WTC11 (cell line): ENCODE measurements around the gene DCTN5. TPM values are rescaled to one million over a fixed set of nuclear protein-coding genes. Genes with fewer than 3 reads are reported as not detected.
A peak's percentile ranks its signal among the peaks of the same experiment; 100 is the strongest.

Source experiments
- ATF1 ChIP-seq: sonication (generic); formaldehyde crosslinking; IDR thresholded peaks from 2 replicates; pipeline ENCODE4 v1.8.1; 2023; ENCODE audit warnings: mild to moderate bottlenecking, moderate library complexity, missing genetic modification reagents
- ESRRA ChIP-seq: sonication (generic); formaldehyde crosslinking; IDR thresholded peaks from 2 replicates; pipeline ENCODE4 v1.8.1; 2022; ENCODE audit warnings: mild to moderate bottlenecking, missing genetic modification reagents, borderline replicate concordance
- FOXJ3 ChIP-seq: sonication (generic); formaldehyde crosslinking; IDR thresholded peaks from 2 replicates; pipeline ENCODE4 v1.9.0; 2021; ENCODE audit warnings: missing genetic modification reagents, mild to moderate bottlenecking, borderline replicate concordance
- NR1H2 ChIP-seq: sonication (generic); formaldehyde crosslinking; IDR thresholded peaks from 2 replicates; pipeline ENCODE4 v1.9.0; 2021; ENCODE audit warnings: mild to moderate bottlenecking, moderate library complexity, missing genetic modification reagents
- SMAD3 ChIP-seq: sonication (generic); formaldehyde crosslinking; IDR thresholded peaks from 2 replicates; pipeline ENCODE4 v1.8.0; 2022; ENCODE audit warnings: missing genetic modification reagents, mild to moderate bottlenecking, borderline replicate concordance
- TEAD1 ChIP-seq: sonication (generic); formaldehyde crosslinking; IDR thresholded peaks from 2 replicates; pipeline ENCODE4 v1.8.0; 2022; ENCODE audit warnings: mild to moderate bottlenecking, missing genetic modification reagents
- TEAD4 ChIP-seq: sonication (generic); formaldehyde crosslinking; IDR thresholded peaks from 2 replicates; pipeline ENCODE4 v1.8.0; 2022; ENCODE audit warnings: mild to moderate bottlenecking, missing genetic modification reagents
- TP53 ChIP-seq: sonication (generic); formaldehyde crosslinking; IDR thresholded peaks from 2 replicates; pipeline ENCODE4 v1.8.1; 2023; ENCODE audit warnings: mild to moderate bottlenecking, missing genetic modification reagents
- ZNF121 ChIP-seq: sonication (generic); formaldehyde crosslinking; IDR thresholded peaks from 2 replicates; pipeline ENCODE4 v1.8.0; 2023; ENCODE audit warnings: missing genetic modification reagents
- ZNF671 ChIP-seq: fragments of 250-450 bp; sonication (Bioruptor Pico); IDR thresholded peaks from 2 replicates; pipeline ENCODE4 v1.8.0; 2021; ENCODE audit warnings: mild to moderate bottlenecking
- total RNA-seq: library from RNA; stranded (reverse); gene quantifications from 3 replicates; pipeline ENCODE4 v1.2.3, GENCODE V29; 2021
- TF ChIP-seq, protein P1 (sequence below): sonication (generic); formaldehyde crosslinking; conservative IDR thresholded peaks from 2 replicates; pipeline ENCODE4 v1.8.1; 2023; ENCODE audit warnings: mild to moderate bottlenecking, low read depth, missing genetic modification reagents, moderate library complexity
- TF ChIP-seq, protein P2 (sequence below): sonication (generic); formaldehyde crosslinking; IDR thresholded peaks from 2 replicates; pipeline ENCODE4 v1.8.1; 2022; ENCODE audit warnings: low read depth, missing genetic modification reagents, borderline replicate concordance
- TF ChIP-seq, protein P3 (sequence below): fragments of 250-450 bp; sonication (Bioruptor Pico); IDR thresholded peaks from 2 replicates; pipeline ENCODE4 v1.9.0; 2021; ENCODE audit warnings: mild to moderate bottlenecking, borderline replicate concordance
- TF ChIP-seq, protein P4 (sequence below): fragments of 250-450 bp; sonication (Bioruptor Pico); conservative IDR thresholded peaks from 2 replicates; pipeline ENCODE4 v1.9.0; 2021; ENCODE audit warnings: mild to moderate bottlenecking
- TF ChIP-seq, protein P5 (sequence below): sonication (generic); formaldehyde crosslinking; IDR thresholded peaks from 2 replicates; pipeline ENCODE4 v1.8.1; 2022; ENCODE audit warnings: mild to moderate bottlenecking, missing genetic modification reagents, moderate library complexity, borderline replicate concordance

Gene DCTN5
- total RNA-seq, 1 experiment from 2014 or later = 65.8 TPM

DNA sequence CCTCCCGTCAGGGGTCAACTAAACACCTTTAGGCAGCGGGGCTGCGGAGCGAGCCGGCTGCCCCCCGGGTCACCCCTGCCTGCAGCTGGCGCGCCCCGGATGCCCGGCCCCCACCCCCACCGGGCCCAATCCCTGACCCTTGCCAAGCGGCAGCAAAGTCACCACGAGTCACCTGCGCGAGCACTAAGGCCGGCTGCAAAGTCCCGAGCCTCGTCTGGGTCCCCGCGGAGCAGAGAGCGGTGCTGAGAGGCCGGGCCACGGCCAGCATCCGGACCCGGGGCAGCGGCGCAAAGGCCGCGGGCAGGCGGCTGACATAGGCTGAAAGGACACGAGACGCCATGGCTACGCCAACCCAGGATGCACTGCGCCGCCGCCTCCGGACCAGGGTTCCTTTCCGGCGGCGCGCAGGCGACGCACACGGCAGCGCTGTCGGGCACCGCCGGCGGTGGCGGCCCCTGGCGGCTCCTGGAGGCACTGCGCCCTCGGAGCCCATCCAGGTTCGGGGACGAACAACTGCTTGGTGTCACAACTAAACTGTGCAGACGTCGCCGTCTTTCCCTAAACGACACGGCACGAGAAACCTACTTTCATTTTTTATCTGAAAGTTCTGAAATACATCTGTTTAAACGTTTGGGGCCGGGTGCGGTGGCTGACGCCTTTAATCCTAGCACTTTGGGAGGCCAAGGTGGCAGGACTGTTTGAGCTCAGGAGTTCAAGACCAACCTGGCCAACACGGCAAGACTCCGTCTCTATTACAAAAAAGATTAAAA is 45.1 kb upstream of the DCTN5 start, which contains the start of gene NDUFAB1 (continued):
- TF ChIP-seq, protein P1, sequence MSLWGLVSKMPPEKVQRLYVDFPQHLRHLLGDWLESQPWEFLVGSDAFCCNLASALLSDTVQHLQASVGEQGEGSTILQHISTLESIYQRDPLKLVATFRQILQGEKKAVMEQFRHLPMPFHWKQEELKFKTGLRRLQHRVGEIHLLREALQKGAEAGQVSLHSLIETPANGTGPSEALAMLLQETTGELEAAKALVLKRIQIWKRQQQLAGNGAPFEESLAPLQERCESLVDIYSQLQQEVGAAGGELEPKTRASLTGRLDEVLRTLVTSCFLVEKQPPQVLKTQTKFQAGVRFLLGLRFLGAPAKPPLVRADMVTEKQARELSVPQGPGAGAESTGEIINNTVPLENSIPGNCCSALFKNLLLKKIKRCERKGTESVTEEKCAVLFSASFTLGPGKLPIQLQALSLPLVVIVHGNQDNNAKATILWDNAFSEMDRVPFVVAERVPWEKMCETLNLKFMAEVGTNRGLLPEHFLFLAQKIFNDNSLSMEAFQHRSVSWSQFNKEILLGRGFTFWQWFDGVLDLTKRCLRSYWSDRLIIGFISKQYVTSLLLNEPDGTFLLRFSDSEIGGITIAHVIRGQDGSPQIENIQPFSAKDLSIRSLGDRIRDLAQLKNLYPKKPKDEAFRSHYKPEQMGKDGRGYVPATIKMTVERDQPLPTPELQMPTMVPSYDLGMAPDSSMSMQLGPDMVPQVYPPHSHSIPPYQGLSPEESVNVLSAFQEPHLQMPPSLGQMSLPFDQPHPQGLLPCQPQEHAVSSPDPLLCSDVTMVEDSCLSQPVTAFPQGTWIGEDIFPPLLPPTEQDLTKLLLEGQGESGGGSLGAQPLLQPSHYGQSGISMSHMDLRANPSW (CRISPR knock-in tag) = no peak
- TF ChIP-seq TEAD4 (CRISPR knock-in tag) (no peak), TP53 (CRISPR knock-in tag) (no peak), ESRRA (peak; percentile 59; the same call in 1 of the 2 replicates), FOXJ3 (CRISPR knock-in tag) (no peak), TEAD1 (CRISPR knock-in tag) (no peak), ZNF671 (CRISPR knock-in tag) (no peak), SMAD3 (peak; percentile 48; the same call in 1 of the 2 replicates), ZNF121 (CRISPR knock-in tag) (no peak; the same call in 1 of the 2 replicates), NR1H2 (no peak), ATF1 (CRISPR knock-in tag) (peak; percentile 69; the same call in 1 of the 2 replicates)
- TF ChIP-seq, protein P2, sequence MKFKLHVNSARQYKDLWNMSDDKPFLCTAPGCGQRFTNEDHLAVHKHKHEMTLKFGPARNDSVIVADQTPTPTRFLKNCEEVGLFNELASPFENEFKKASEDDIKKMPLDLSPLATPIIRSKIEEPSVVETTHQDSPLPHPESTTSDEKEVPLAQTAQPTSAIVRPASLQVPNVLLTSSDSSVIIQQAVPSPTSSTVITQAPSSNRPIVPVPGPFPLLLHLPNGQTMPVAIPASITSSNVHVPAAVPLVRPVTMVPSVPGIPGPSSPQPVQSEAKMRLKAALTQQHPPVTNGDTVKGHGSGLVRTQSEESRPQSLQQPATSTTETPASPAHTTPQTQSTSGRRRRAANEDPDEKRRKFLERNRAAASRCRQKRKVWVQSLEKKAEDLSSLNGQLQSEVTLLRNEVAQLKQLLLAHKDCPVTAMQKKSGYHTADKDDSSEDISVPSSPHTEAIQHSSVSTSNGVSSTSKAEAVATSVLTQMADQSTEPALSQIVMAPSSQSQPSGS = no peak
- TF ChIP-seq, protein P3, sequence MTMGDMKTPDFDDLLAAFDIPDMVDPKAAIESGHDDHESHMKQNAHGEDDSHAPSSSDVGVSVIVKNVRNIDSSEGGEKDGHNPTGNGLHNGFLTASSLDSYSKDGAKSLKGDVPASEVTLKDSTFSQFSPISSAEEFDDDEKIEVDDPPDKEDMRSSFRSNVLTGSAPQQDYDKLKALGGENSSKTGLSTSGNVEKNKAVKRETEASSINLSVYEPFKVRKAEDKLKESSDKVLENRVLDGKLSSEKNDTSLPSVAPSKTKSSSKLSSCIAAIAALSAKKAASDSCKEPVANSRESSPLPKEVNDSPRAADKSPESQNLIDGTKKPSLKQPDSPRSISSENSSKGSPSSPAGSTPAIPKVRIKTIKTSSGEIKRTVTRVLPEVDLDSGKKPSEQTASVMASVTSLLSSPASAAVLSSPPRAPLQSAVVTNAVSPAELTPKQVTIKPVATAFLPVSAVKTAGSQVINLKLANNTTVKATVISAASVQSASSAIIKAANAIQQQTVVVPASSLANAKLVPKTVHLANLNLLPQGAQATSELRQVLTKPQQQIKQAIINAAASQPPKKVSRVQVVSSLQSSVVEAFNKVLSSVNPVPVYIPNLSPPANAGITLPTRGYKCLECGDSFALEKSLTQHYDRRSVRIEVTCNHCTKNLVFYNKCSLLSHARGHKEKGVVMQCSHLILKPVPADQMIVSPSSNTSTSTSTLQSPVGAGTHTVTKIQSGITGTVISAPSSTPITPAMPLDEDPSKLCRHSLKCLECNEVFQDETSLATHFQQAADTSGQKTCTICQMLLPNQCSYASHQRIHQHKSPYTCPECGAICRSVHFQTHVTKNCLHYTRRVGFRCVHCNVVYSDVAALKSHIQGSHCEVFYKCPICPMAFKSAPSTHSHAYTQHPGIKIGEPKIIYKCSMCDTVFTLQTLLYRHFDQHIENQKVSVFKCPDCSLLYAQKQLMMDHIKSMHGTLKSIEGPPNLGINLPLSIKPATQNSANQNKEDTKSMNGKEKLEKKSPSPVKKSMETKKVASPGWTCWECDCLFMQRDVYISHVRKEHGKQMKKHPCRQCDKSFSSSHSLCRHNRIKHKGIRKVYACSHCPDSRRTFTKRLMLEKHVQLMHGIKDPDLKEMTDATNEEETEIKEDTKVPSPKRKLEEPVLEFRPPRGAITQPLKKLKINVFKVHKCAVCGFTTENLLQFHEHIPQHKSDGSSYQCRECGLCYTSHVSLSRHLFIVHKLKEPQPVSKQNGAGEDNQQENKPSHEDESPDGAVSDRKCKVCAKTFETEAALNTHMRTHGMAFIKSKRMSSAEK (CRISPR knock-in tag) = no peak
- TF ChIP-seq, protein P4, sequence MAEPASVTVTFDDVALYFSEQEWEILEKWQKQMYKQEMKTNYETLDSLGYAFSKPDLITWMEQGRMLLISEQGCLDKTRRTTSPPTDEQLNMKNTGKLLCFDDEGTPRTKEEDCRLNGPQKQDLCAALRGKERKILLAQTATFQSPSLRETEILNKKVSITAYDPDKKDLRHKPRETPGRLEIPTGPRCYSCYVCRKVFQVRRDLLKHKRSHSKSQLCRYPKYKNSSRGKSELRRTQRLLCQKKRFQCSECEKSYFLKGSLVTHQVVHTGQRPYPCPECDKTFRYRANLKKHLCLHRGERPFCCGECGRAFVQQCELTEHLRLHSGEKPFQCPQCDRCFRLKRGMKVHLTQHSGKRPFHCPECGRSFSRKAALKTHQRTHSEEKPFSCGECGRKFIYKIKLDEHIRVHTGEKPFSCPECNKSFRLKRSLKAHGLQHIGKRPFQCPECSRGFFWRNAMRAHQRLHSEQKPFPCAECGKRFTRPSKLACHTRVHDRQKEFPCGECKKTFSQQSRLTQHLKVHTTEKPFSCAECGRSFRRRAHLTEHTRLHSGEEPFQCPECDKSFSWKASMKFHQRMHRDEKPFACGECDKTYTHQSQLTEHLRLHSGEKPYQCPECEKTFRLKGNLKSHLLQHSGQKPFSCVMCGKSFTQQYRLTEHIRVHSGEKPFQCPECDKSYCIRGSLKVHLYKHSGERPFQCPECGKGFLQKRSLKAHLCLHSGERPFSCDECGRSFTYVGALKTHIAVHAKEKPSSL (CRISPR knock-in tag) = no peak
- TF ChIP-seq, protein P5, sequence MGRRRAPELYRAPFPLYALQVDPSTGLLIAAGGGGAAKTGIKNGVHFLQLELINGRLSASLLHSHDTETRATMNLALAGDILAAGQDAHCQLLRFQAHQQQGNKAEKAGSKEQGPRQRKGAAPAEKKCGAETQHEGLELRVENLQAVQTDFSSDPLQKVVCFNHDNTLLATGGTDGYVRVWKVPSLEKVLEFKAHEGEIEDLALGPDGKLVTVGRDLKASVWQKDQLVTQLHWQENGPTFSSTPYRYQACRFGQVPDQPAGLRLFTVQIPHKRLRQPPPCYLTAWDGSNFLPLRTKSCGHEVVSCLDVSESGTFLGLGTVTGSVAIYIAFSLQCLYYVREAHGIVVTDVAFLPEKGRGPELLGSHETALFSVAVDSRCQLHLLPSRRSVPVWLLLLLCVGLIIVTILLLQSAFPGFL (CRISPR knock-in tag) = 0 out of 2 replicates have a peak, but pooled peaks have one; percentile 51
- TF ChIP-seq, all 79 proteins: peak for 24
